ENCODE measurements around the gene AK2.

DNA sequence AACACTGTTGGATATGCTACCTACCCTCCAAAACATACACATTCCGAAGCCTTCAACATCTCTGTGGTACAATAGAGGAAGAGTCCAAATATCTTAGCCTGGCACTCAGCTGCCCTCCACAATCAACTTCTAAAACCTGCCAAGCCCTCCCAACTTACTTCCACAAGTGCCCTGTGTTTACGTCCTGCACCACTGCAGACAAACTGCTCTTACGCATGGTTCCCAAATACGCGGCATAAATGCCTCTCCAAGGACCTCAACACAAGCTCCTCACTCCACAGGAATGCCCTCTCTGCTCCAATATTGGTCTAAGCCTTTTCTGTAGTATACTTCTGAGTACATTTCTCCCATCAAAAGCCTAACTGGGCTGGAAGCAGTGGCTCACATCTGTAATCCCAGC, 6.8 kb downstream of the AK2 start:
- TF ChIP-seq EZH2 (IDR thresholded peaks at IDR 0.05; ENCODE audit: borderline replicate concordance, low read depth, low read length, severe bottlenecking) = no peak
- TF ChIP-seq, protein P1, sequence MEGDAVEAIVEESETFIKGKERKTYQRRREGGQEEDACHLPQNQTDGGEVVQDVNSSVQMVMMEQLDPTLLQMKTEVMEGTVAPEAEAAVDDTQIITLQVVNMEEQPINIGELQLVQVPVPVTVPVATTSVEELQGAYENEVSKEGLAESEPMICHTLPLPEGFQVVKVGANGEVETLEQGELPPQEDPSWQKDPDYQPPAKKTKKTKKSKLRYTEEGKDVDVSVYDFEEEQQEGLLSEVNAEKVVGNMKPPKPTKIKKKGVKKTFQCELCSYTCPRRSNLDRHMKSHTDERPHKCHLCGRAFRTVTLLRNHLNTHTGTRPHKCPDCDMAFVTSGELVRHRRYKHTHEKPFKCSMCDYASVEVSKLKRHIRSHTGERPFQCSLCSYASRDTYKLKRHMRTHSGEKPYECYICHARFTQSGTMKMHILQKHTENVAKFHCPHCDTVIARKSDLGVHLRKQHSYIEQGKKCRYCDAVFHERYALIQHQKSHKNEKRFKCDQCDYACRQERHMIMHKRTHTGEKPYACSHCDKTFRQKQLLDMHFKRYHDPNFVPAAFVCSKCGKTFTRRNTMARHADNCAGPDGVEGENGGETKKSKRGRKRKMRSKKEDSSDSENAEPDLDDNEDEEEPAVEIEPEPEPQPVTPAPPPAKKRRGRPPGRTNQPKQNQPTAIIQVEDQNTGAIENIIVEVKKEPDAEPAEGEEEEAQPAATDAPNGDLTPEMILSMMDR (IDR thresholded peaks at IDR 0.05; ENCODE audit: borderline replicate concordance, extremely low read depth, low read length, poor library complexity, severe bottlenecking) = no peak
